Upper lobe of right lung (tissue), 1 donor: Measurements from ENCODE around the gene AK9. TPM values are rescaled to one million over a fixed set of nuclear protein-coding genes. Genes with fewer than 3 reads are reported as not detected.

Experiments used
- ATAC-seq: fragments of 200-7000 bp; cut with Tn5 transposase; one replicate; pipeline ENCODE4 v1.9.1; 2020; ENCODE audit warnings: mild to moderate bottlenecking, moderate library complexity
- DNase-seq: peaks from one replicate; pipeline ENCODE4 v3.0.0-alpha.2; 2020
- H3K27ac ChIP-seq: fragments of 200-600 bp; one replicate; pipeline ENCODE4 v1.8.0; 2022
- H3K27me3 ChIP-seq: fragments of 200-600 bp; one replicate; pipeline ENCODE4 v1.8.0; 2022; ENCODE audit warnings: mild to moderate bottlenecking
- H3K36me3 ChIP-seq: fragments of 200-600 bp; one replicate; pipeline ENCODE4 v1.8.0; 2022
- H3K4me1 ChIP-seq: fragments of 200-600 bp; one replicate; pipeline ENCODE4 v1.8.0; 2022
- H3K4me3 ChIP-seq: fragments of 200-600 bp; one replicate; pipeline ENCODE4 v1.8.0; 2022; ENCODE audit warnings: mild to moderate bottlenecking
- H3K9me3 ChIP-seq: fragments of 200-600 bp; one replicate; pipeline ENCODE4 v1.8.0; 2022
- CTCF ChIP-seq: fragments of 200-600 bp; IDR thresholded peaks from one replicate; pipeline ENCODE4 v1.8.0; 2022; ENCODE audit warnings: antibody characterized with exemption
- intact Hi-C: fragments of 100-400 bp; cut with DNase I; formaldehyde crosslinking; loops from one replicate; pipeline ENCODE4 v1.11.0; 2022
- total RNA-seq: library from RNA; stranded (reverse); fragmentation: NEBNext Ultra II Directional; extraction: Animal tissue kit (Norgen Biotek cat#: 25700); gene quantifications from one replicate; pipeline ENCODE4 v1.2.1, GENCODE V29; 2021
- donor health status: DM: no; HTN: yes; CAD: no; lungs with severe emphysema.

Gene AK9
- total RNA-seq, 1 donor from 2014 or later = 8.8 TPM

GRCh38 chr6:109706513-109706912, 15.5 kb upstream of the AK9 start:
- no peak for DNase-seq
- Histone ChIP-seq H3K4me1 (peaks cover 4% of the 10 kb centered on the region), H3K27ac (no peak overlapping the region), H3K9me3 (no peaks in the 10 kb centered on the region), H3K36me3 (no peaks in the 10 kb centered on the region), H3K27me3 (no peaks in the 10 kb centered on the region), H3K4me3 (no peak overlapping the region)
- no peak for TF ChIP-seq CTCF
- intact Hi-C loops = loop anchor here (10.0 kb wide), 1 partner anchor 688 kb away; no protein-coding TSS in a partner anchor
- ATAC-seq = no peak

GRCh38 chr6:109705258-109705657, 14.3 kb upstream of the AK9 start:
- TF ChIP-seq CTCF = peak; percentile 98
- Histone ChIP-seq H3K4me3 (no peak overlapping the region), H3K27ac (no peak overlapping the region), H3K27me3 (no peaks in the 10 kb centered on the region), H3K9me3 (no peaks in the 10 kb centered on the region), H3K4me1 (peaks cover 4% of the 10 kb centered on the region), H3K36me3 (no peaks in the 10 kb centered on the region)
- DNase-seq = peak; percentile 85
- intact Hi-C loops = loop anchor here (2.0 to 10.0 kb wide), 2 partner anchors 336 to 690 kb away; no protein-coding TSS in a partner anchor
- peak; percentile 98 for ATAC-seq

GRCh38 chr6:109702791-109703190, 11.8 kb upstream of the AK9 start:
- peak; percentile 68 for ATAC-seq
- Histone ChIP-seq H3K36me3 (no peaks in the 10 kb centered on the region), H3K9me3 (no peaks in the 10 kb centered on the region), H3K4me3 (no peak overlapping the region), H3K4me1 (peaks cover 5% of the 10 kb centered on the region), H3K27ac (no peak overlapping the region), H3K27me3 (no peaks in the 10 kb centered on the region)
- DNase-seq = no peak
- TF ChIP-seq CTCF = no peak
- intact Hi-C loops = loop anchor here (10.0 kb wide), 1 partner anchor 692 kb away; no protein-coding TSS in a partner anchor

GRCh38 chr6:109701774-109702173, 10.8 kb upstream of the AK9 start:
- DNase-seq (no peak), ATAC-seq (peak; percentile 57)
- Histone ChIP-seq H3K9me3 (no peaks in the 10 kb centered on the region), H3K4me1 (peaks cover 11% of the 10 kb centered on the region), H3K36me3 (no peaks in the 10 kb centered on the region), H3K4me3 (no peak overlapping the region), H3K27me3 (no peaks in the 10 kb centered on the region), H3K27ac (no peak overlapping the region)
- intact Hi-C loops = loop anchor here (10.0 kb wide), 1 partner anchor 693 kb away; no protein-coding TSS in a partner anchor
- TF ChIP-seq CTCF = no peak

GRCh38 chr6:109701221-109701620, 10.2 kb upstream of the AK9 start:
- DNase-seq = no peak
- Histone ChIP-seq H3K9me3 (no peaks in the 10 kb centered on the region), H3K4me1 (peaks cover 11% of the 10 kb centered on the region), H3K27ac (no peak overlapping the region), H3K4me3 (no peak overlapping the region), H3K27me3 (no peaks in the 10 kb centered on the region), H3K36me3 (no peaks in the 10 kb centered on the region)
- ATAC-seq = no peak
- intact Hi-C loops = loop anchor here (10.0 kb wide), 1 partner anchor 694 kb away; no protein-coding TSS in a partner anchor
- no peak for TF ChIP-seq CTCF

- Histone ChIP-seq H3K9me3 (no peaks in the 10 kb centered on the region), H3K36me3 (no peaks in the 10 kb centered on the region), H3K27ac (no peak overlapping the region), H3K27me3 (no peaks in the 10 kb centered on the region), H3K4me1 (peaks cover 21% of the 10 kb centered on the region), H3K4me3 (no peak overlapping the region)
- DNase-seq (no peak), ATAC-seq (no peak)
- intact Hi-C loops = no loop called here
- no peak for TF ChIP-seq CTCF
Measured at GRCh38 chr6:109696355-109696754, 5.4 kb upstream of the AK9 start.
